Mesothelial cell of epicardium (in vitro differentiated cells): Measurements from ENCODE around the gene CNGA3. TPM values are rescaled to one million over a fixed set of nuclear protein-coding genes. Genes with fewer than 3 reads are reported as not detected.

ENCODE experiments used
- DNase-seq, 2 experiments: peaks; one replicate each; pipeline ENCODE4 v3.0.0; 2021; ENCODE audit warnings: low spot score in 2 of 2; ENCODE audit not compliant: unreplicated experiment in 2 of 2
- H3K27ac Mint-ChIP-seq: 2 replicates; pipeline ENCODE4 v1.8.0; 2021; ENCODE audit warnings: mixed read lengths
- H3K27me3 Mint-ChIP-seq: 2 replicates; pipeline ENCODE4 v1.8.0; 2021; ENCODE audit warnings: low read depth, mixed read lengths
- H3K36me3 Mint-ChIP-seq: 2 replicates; pipeline ENCODE4 v1.8.0; 2021; ENCODE audit warnings: mixed read lengths
- H3K4me1 Mint-ChIP-seq: 2 replicates; pipeline ENCODE4 v1.8.0; 2021; ENCODE audit warnings: mixed read lengths
- H3K4me3 Mint-ChIP-seq: 2 replicates; pipeline ENCODE4 v1.8.0; 2021; ENCODE audit warnings: mild to moderate bottlenecking, moderate library complexity, mixed read lengths
- H3K9me3 Mint-ChIP-seq: 2 replicates; pipeline ENCODE4 v1.8.0; 2021; ENCODE audit warnings: mixed read lengths
- total RNA-seq: library from RNA; stranded (reverse); gene quantifications from 3 replicates; pipeline ENCODE4 v1.2.1, GENCODE V29; 2021
- TF ChIP-seq, protein P1 (sequence below): fragments of 200-600 bp; sonication (generic); IDR thresholded peaks from one replicate; pipeline ENCODE4 v1.5.0; 2021; ENCODE audit warnings: antibody characterized with exemption; ENCODE audit not compliant: unreplicated experiment

CNGA3 gene
- total RNA-seq, 1 donor from 2014 or later: not detected

DNA sequence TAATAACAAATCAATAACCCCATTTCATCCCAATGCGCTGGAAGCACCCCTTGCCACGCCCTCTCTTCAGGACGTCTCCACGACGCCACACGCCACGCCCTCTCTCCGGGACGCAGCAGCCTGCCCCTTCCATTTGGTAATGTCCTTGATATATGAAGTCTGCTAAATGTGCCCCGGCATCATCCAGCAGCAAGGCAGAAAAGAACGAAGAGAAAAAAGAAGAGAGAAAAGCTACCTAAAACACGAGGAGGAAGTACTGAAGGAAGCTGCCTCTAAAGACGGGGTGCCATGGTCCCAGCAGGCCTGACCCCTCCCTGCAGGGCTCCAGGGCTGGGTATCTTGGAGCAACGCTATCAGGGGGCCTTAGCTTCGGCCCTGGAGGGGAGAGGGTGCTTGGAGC lies 41.8 kb downstream of the CNGA3 start:
- Mint-ChIP-seq H3K4me3 (no peak overlapping the region), H3K27ac (no peak overlapping the region), H3K9me3 (no peaks in the 10 kb centered on the region), H3K36me3 (no peaks in the 10 kb centered on the region), H3K27me3 (peaks cover 8% of the 10 kb centered on the region), H3K4me1 (peaks cover 4% of the 10 kb centered on the region)
- no peak for DNase-seq
- TF ChIP-seq, protein P1, sequence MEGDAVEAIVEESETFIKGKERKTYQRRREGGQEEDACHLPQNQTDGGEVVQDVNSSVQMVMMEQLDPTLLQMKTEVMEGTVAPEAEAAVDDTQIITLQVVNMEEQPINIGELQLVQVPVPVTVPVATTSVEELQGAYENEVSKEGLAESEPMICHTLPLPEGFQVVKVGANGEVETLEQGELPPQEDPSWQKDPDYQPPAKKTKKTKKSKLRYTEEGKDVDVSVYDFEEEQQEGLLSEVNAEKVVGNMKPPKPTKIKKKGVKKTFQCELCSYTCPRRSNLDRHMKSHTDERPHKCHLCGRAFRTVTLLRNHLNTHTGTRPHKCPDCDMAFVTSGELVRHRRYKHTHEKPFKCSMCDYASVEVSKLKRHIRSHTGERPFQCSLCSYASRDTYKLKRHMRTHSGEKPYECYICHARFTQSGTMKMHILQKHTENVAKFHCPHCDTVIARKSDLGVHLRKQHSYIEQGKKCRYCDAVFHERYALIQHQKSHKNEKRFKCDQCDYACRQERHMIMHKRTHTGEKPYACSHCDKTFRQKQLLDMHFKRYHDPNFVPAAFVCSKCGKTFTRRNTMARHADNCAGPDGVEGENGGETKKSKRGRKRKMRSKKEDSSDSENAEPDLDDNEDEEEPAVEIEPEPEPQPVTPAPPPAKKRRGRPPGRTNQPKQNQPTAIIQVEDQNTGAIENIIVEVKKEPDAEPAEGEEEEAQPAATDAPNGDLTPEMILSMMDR: no peak

DNA sequence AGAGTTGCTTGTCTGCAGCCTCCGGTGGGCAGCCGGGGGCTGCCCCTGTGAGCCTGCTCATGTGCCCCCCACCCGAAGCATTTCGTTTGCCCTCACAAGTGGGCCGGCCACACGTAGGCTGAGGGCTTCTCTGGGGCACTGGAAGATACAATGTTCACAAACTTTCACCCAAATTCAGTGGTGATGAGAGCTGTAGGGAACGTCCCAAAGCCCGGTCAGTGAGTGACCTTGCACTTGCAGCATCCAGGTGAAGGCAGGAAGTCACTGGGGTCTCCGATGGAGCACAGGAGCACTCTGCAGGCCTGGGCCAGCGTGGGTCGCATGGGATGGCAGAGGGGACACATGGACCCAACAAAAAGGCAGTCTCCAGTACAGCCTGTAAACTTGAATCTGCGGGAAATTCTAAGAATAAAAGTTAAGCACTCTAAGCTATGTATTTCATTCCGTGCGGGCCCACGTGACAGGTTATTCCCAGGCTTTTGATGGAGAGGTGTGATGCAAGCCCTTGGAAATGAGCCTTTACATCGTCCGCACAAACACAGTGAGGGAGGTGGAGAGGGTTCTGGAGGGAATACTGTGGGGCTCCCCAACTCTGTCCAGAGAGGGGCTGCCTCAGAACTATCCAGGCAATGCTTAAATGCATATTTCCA lies 42.5 kb downstream of the CNGA3 start:
- Mint-ChIP-seq H3K9me3 (no peaks in the 10 kb centered on the region), H3K27ac (no peak overlapping the region), H3K4me3 (no peak overlapping the region), H3K36me3 (no peaks in the 10 kb centered on the region), H3K27me3 (peaks cover 8% of the 10 kb centered on the region), H3K4me1 (no peaks in the 10 kb centered on the region)
- TF ChIP-seq, protein P1: no peak
- DNase-seq: no peak

- Mint-ChIP-seq H3K27me3 (peaks cover 8% of the 10 kb centered on the region), H3K9me3 (no peaks in the 10 kb centered on the region), H3K4me1 (no peaks in the 10 kb centered on the region), H3K36me3 (no peaks in the 10 kb centered on the region), H3K27ac (no peak overlapping the region), H3K4me3 (no peak overlapping the region)
- no peak for DNase-seq
- TF ChIP-seq, protein P1: no peak
Measured at GRCh38 chr2:98389251-98389605, 43.0 kb downstream of the CNGA3 start.

GRCh38 chr2:98390571-98391476 lies 44.6 kb downstream of the CNGA3 start:
- no peak overlapping the region for H3K4me3 Mint-ChIP-seq
- H3K27ac Mint-ChIP-seq: no peak overlapping the region
- DNase-seq: no peak
- H3K9me3 Mint-ChIP-seq: no peaks in the 10 kb centered on the region
- no peaks in the 10 kb centered on the region for H3K36me3 Mint-ChIP-seq
- peaks cover 5% of the 10 kb centered on the region for H3K27me3 Mint-ChIP-seq
- H3K4me1 Mint-ChIP-seq: no peaks in the 10 kb centered on the region
- TF ChIP-seq, protein P1: no peak

GRCh38 chr2:98391581-98392270 lies 45.5 kb downstream of the CNGA3 start:
- TF ChIP-seq, protein P1: no peak
- no peak overlapping the region for H3K4me3 Mint-ChIP-seq
- H3K27ac Mint-ChIP-seq: no peak overlapping the region
- no peaks in the 10 kb centered on the region for H3K4me1 Mint-ChIP-seq
- H3K27me3 Mint-ChIP-seq: peaks cover 11% of the 10 kb centered on the region
- no peak for DNase-seq
- no peaks in the 10 kb centered on the region for H3K36me3 Mint-ChIP-seq
- H3K9me3 Mint-ChIP-seq: no peaks in the 10 kb centered on the region
